HepG2 (cell line): ENCODE measurements around the gene NDUFS2. TPM values are rescaled to one million over a fixed set of nuclear protein-coding genes. Genes with fewer than 3 reads are reported as not detected.
A peak's percentile ranks its signal among the peaks of the same experiment; 100 is the strongest.

Experiments
- ATAC-seq: fragments of 200-7000 bp; cut with Tn5 transposase; 3 replicates; pipeline ENCODE4 v1.9.1; 2020; ENCODE audit warnings: mild to moderate bottlenecking, moderate library complexity
- BruUV-seq: library from RNA; stranded (reverse); fragments of 400-500 nt; replicated peaks from 2 replicates; lab custom pipeline; 2021; lab: Mats Ljungman, UMichigan
- CTCF ChIA-PET: fragments of 300-600 bp; formaldehyde crosslinking; extraction: SDS; loops from one replicate; lab custom pipeline; 2021; ENCODE audit warnings: low total read pairs, inconsistent platforms, low intra/inter-chr PET ratio; lab: Yijun Ruan, JAX
- POLR2A ChIA-PET: fragments of 350-600 bp; sonication (Branson Sonifier 250); formaldehyde crosslinking; loops from one replicate; lab custom pipeline; 2020; ENCODE audit warnings: antibody characterized with exemption, inconsistent platforms; lab: Yijun Ruan, JAX
- DNase-seq: peaks from one replicate; pipeline ENCODE4 v3.0.0-alpha.2; 2015; ENCODE audit warnings: low spot score
- FAIRE-seq: peaks from 3 replicates; lab custom pipeline; 2011; peaks lifted over from hg19 to GRCh38; lab: Jason Lieb, UNC
- H2AFZ ChIP-seq: one replicate; pipeline ENCODE4 v1.6.1; 2011; ENCODE audit warnings: low read length, inconsistent platforms
- H3K27ac ChIP-seq: fragments of 300-600 bp; 3 replicates; pipeline ENCODE4 v1.8.0; 2011; ENCODE audit warnings: mixed run types, mild to moderate bottlenecking, mixed read lengths, low read length, inconsistent platforms; ENCODE audit not compliant: insufficient read depth; ENCODE audit errors: extremely low read length
- H3K27me3 ChIP-seq, 2 experiments: fragments of 200-600 bp in 1 of 2; 2 replicates in 1 of 2; 3 replicates in 1 of 2; pipeline versions ENCODE4 v1.6.0 to v1.8.0; 2011; ENCODE audit warnings: low read length in 2 of 2, mild to moderate bottlenecking in 2 of 2, moderate library complexity in 2 of 2, inconsistent platforms in 1 of 2; ENCODE audit not compliant: insufficient read depth in 2 of 2, control insufficient read depth in 1 of 2
- H3K36me3 ChIP-seq, 2 experiments: fragments of 200-600 bp in 1 of 2; replicated peaks in 1 of 2; 2 replicates in 1 of 2; 3 replicates in 1 of 2; pipeline versions ENCODE4 v1.5.1 to v1.8.0; 2011; ENCODE audit warnings: low read length in 2 of 2, inconsistent platforms in 1 of 2; ENCODE audit not compliant: insufficient read depth in 2 of 2, control insufficient read depth in 1 of 2
- H3K4me1 ChIP-seq: 2 replicates; pipeline ENCODE4 v1.5.1; 2012; ENCODE audit warnings: low read length, inconsistent platforms; ENCODE audit not compliant: insufficient read depth
- H3K4me2 ChIP-seq: 2 replicates; pipeline ENCODE4 v1.6.0; 2011; ENCODE audit warnings: low read depth, low read length, inconsistent platforms
- H3K4me3 ChIP-seq, 3 experiments: fragments of 200-600 bp in 1 of 3; sonication (generic), shearing (Covaris generic) in 1 of 3; replicated peaks in 1 of 3; 2 replicates each; pipeline ENCODE4 v1.5.1; 2011 to 2016; ENCODE audit warnings: low read length in 3 of 3, inconsistent platforms in 2 of 3, low read depth in 2 of 3, mild to moderate bottlenecking in 2 of 3, control low read depth in 1 of 3, mixed read lengths in 1 of 3; ENCODE audit not compliant: insufficient read depth in 1 of 3
- H3K79me2 ChIP-seq: one replicate; pipeline ENCODE4 v1.6.1; 2011; ENCODE audit warnings: low read length, inconsistent platforms; ENCODE audit not compliant: insufficient read depth
- H3K9ac ChIP-seq: 2 replicates; pipeline ENCODE4 v1.6.0; 2011; ENCODE audit warnings: mild to moderate bottlenecking, low read depth, low read length, inconsistent platforms; ENCODE audit not compliant: insufficient read depth
- H3K9me3 ChIP-seq: 2 replicates; pipeline ENCODE4 v1.5.1; 2012; ENCODE audit warnings: mild to moderate bottlenecking, low read length
- H4K20me1 ChIP-seq: 2 replicates; pipeline ENCODE4 v1.6.0; 2011; ENCODE audit warnings: inconsistent platforms, mild to moderate bottlenecking, low read length, moderate library complexity; ENCODE audit not compliant: insufficient read depth
- PHF21A ChIP-seq: sonication (generic); formaldehyde crosslinking; IDR thresholded peaks from 2 replicates; pipeline ENCODE4 v1.5.0; 2020; ENCODE audit warnings: mild to moderate bottlenecking, missing genetic modification reagents
- PITX1 ChIP-seq: sonication (generic); formaldehyde crosslinking; IDR thresholded peaks from 2 replicates; pipeline ENCODE4 v1.5.1; 2020; ENCODE audit warnings: mild to moderate bottlenecking, missing genetic modification reagents
- UBTF ChIP-seq: sonication (generic); formaldehyde crosslinking; IDR thresholded peaks from 2 replicates; pipeline ENCODE4 v1.4.0; 2020; ENCODE audit warnings: mild to moderate bottlenecking, missing genetic modification reagents
- ZNF383 ChIP-seq: sonication (generic); formaldehyde crosslinking; IDR thresholded peaks from 2 replicates; pipeline ENCODE4 v1.4.0; 2020; ENCODE audit warnings: missing genetic modification reagents, mild to moderate bottlenecking, borderline replicate concordance
- ZNF687 ChIP-seq: sonication (generic); formaldehyde crosslinking; IDR thresholded peaks from 2 replicates; pipeline ENCODE4 v1.5.1; 2020; ENCODE audit warnings: mild to moderate bottlenecking, missing genetic modification reagents, moderate library complexity
- ZNF761 ChIP-seq: sonication (generic); formaldehyde crosslinking; conservative IDR thresholded peaks from 2 replicates; pipeline ENCODE4 v1.4.0; 2020; ENCODE audit warnings: mild to moderate bottlenecking, missing genetic modification reagents
- ZNF883 ChIP-seq: sonication (generic); formaldehyde crosslinking; IDR thresholded peaks from 2 replicates; pipeline ENCODE4 v1.5.1; 2020; ENCODE audit warnings: mild to moderate bottlenecking, missing genetic modification reagents; ENCODE audit errors: not compliant biosample characterization
- WGBS: methylation state at CpG from one replicate; pipeline ENCODE4 v1.1.6; 2017; ENCODE audit warnings: low lambda C conversion rate; 5-methylcytosine and 5-hydroxymethylcytosine counted together
- in situ Hi-C: cut with HindIII; loops from 2 replicates; pipeline ENCODE4 v1.10.0; 2017; ENCODE audit warnings: low pct_unique_long_range_greater_than_20kb; ENCODE audit not compliant: extremely low pct_ligation_motif_present
- intact Hi-C: fragments of 100-400 bp; cut with micrococcal nuclease; formaldehyde crosslinking; loops from one replicate; pipeline ENCODE4 v1.10.0; 2022; ENCODE audit not compliant: unreplicated experiment
- polyA plus RNA-seq, 8 experiments: library from polyadenylated mRNA; depleted of rRNA in 3 of 8; stranded (reverse) in 7 of 8; unstranded in 1 of 8; fragments of >200 nt; fragmentation: Illumina TruSeq in 4 of 8; extraction: Trizol in 4 of 8; gene quantifications; 2 replicates each; pipeline versions ENCODE4 v1.2.1 to v1.2.3, GENCODE V29; 2011 to 2016; ENCODE audit warnings: low read depth in 4 of 8, missing spikeins in 1 of 8, mixed read lengths in 1 of 8; ENCODE audit not compliant: insufficient read depth in 1 of 8
- total RNA-seq, 5 experiments: library from RNA; depleted of rRNA; stranded (reverse); fragments of >200 nt; fragmentation: Illumina TruSeq; extraction: Trizol; gene quantifications; 2 replicates each; pipeline ENCODE4 v1.2.3, GENCODE V29; 2016; ENCODE audit warnings: low read depth in 1 of 5

NDUFS2 gene
- total and polyA plus RNA-seq, 2 of the 13 experiments (the other 11 are each of a cell fraction or from before 2014, with no cell fraction given) = 89.9 to 118 TPM

- in situ Hi-C loops = loop anchor here (5.0 kb wide), 1 partner anchor 183 kb away; no protein-coding TSS in a partner anchor
- Histone ChIP-seq H3K36me3 (peaks cover 0 to 15% of the 10 kb centered on the region in 2 experiments; a peak in 3 of 5 replicates), H3K9me3 (no peaks in the 10 kb centered on the region), H3K9ac (peak overlapping the region; percentile 56; the same call in 1 of the 2 replicates), H3K27ac (peak overlapping the region; percentile 70), H2AFZ (no peak overlapping the region), H3K79me2 (peaks cover 20% of the 10 kb centered on the region), H3K4me2 (peak overlapping the region; percentile 98), H3K4me3 (peak overlapping the region; percentile 23 to 85 (median 56); a peak in 5 of 6 replicates), H3K4me1 (peaks cover 74% of the 10 kb centered on the region), H3K27me3 (no peaks in the 10 kb centered on the region; a peak in 1 of 5 replicates), H4K20me1 (no peaks in the 10 kb centered on the region)
- intact Hi-C loops = no loop called here
- BruUV-seq = no TSS peak
- TF ChIP-seq ZNF383 (0 out of 2 replicates have a peak, but pooled peaks have one; percentile 37), PHF21A (no peak)
- ChIA-PET POLR2A (interaction anchor here (1.2 to 3.5 kb wide), 7 partner anchors 19 to 190 kb away, joined by 3 to 44 read pairs (median 8); partner anchors contain the start of genes APOA2, CFAP126, SDHC and TOMM40L), CTCF (no interaction called here)
- ATAC-seq (no peak), FAIRE-seq (no peak), DNase-seq (no peak)
- 57% methylated on average over 5 of the region's 5 CpGs for WGBS
Measured at GRCh38 chr1:161199506-161200139, 2.5 kb upstream of the NDUFS2 start.

- intact Hi-C loops (no loop called here), in situ Hi-C loops (no loop called here)
- 33% methylated on average over 5 of the region's 5 CpGs for WGBS
- Histone ChIP-seq H3K4me2 (peak overlapping the region; percentile 98), H3K4me3 (peak overlapping the region in 2 of 3 experiments; percentile 31 to 85; a peak in 4 of 6 replicates), H3K4me1 (peaks cover 83% of the 10 kb centered on the region), H3K36me3 (peaks cover 0 to 21% of the 10 kb centered on the region in 2 experiments; a peak in 3 of 5 replicates), H3K27ac (peak overlapping the region; percentile 70), H3K79me2 (peaks cover 22% of the 10 kb centered on the region), H2AFZ (peak overlapping the region; percentile 37), H4K20me1 (no peaks in the 10 kb centered on the region), H3K27me3 (no peaks in the 10 kb centered on the region; a peak in 1 of 5 replicates), H3K9me3 (no peaks in the 10 kb centered on the region), H3K9ac (peak overlapping the region; percentile 56)
- ChIA-PET POLR2A (interaction anchor here (0.7 to 13.8 kb wide), 4 partner anchors 21 to 189 kb away, joined by 3 to 357 read pairs (median 14); partner anchors contain the start of genes APOA2, SDHC and TOMM40L), CTCF (no interaction called here)
- FAIRE-seq = no peak
- BruUV-seq = no TSS peak
- peak; percentile 70 for DNase-seq
- no peak for ATAC-seq
- TF ChIP-seq UBTF (0 out of 2 replicates have a peak, but pooled peaks have one; percentile 19), PITX1 (CRISPR knock-in tag) (0 out of 2 replicates have a peak, but pooled peaks have one; percentile 33), ZNF883 (CRISPR knock-in tag) (no peak), ZNF761 (no peak), ZNF687 (CRISPR knock-in tag) (peak; percentile 30; the same call in 1 of the 2 replicates)
Measured at GRCh38 chr1:161200421-161200991, 1.7 kb upstream of the NDUFS2 start.
